ENCODE results near the gene TRPM3.

- no peak for TF ChIP-seq CTCF (conservative IDR thresholded peaks at IDR 0.05)
- TF ChIP-seq ZFX (IDR thresholded peaks at IDR 0.05) = no peak
These were observed 543.8 kb downstream of the TRPM3 start for GRCh38 chr9:70577671-70578070.

Measured in C4-2B (cell line).